Activated T-helper 1 cell treated with Interleukin-2 at 50 U/mL for 16 hours (primary cell): ENCODE measurements around the gene LPP.

Experiments
- DNase-seq: peaks from one replicate; pipeline ENCODE4 v3.0.0-alpha.2; 2020; ENCODE audit warnings: low read depth

LPP gene

DNA sequence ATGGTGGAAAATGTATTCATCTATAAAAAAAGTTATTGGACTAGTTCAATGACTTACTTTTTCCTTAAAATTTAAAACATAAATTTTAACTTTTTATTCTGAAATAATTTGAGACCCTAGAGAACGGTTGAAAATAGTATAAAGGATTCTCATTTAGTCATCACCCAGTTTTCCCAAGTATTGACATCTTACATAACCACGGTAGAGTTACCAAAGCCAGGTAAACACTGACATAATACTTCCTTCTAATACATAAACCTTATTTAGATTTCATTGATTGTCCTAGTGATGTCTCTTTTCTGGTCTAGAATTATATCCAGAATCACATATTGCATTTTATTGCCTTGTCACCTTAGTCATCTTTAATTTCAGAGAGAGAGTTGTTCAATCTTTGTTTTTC is 319.1 kb downstream of the LPP start:
- DNase-seq = no peak

DNA sequence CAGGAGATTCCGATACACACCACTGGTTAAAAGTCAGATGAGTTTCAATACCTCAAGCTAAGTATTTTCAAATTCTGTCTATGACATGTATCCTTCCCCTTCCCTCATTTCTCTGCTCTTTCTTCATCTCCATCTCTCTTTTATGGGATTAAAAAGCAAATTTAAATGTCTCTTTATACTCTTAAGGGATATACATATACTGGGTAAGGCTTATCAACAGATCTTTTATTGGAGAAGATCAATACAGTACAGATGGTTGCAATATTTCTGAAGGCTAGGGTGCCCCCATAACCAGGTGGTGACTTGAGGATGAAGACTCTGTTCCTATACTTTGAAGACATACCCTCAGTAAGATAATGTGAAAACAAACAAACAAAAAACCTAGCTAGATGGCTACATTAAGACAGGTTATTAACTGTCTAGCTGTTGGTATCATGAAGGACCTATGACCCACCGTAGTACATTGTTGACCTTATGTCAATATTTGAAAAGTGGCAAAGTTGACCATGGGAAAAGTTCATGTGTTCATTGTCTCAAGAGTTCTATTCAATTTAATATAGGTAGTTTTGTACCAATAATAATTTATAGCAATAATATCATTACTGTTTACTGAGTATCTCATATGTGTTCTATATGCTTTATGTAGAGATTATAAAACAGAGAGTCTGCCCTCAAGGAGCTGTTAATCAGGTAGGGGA is 319.8 kb downstream of the LPP start:
- DNase-seq = no peak

DNA sequence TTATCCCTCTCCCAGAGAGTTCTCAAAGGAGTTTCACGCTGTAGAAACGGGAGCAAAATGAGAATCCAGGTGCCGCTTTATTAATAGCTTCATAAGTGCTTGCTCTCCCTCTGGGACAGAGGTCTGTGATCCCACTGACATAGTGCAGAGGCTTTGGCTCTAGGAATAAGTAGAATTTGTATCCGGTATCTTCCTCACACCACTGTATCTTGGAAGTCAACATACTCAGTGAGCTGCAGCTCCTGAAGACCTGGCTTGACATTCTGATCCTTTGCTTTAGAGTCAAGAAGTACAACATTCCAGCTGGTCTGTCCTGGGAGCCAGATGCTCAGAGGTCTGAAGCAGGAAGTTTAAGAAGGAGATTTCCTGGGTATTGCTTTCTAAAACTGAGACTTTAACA is 323.0 kb downstream of the LPP start:
- no peak for DNase-seq

DNA sequence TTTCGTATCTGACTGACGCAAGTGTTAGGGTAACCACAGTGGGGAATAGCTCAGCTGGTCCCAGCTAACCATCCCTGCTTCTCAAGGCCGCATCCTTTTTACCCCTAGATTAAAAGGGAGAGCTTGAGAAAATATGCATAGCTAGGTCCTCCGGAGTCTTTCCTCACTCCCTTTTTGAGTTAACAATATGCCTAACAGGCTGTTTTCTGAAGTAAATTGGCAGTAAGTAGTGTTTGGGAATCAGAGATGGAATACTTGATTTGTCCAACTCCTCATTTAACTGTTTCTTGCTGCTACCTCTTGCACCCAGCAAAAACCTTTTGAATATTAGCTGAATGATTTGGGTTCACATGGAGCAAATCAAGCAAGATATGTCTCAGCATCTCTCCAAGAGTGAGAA is 326.1 kb downstream of the LPP start:
- DNase-seq = no peak

DNA sequence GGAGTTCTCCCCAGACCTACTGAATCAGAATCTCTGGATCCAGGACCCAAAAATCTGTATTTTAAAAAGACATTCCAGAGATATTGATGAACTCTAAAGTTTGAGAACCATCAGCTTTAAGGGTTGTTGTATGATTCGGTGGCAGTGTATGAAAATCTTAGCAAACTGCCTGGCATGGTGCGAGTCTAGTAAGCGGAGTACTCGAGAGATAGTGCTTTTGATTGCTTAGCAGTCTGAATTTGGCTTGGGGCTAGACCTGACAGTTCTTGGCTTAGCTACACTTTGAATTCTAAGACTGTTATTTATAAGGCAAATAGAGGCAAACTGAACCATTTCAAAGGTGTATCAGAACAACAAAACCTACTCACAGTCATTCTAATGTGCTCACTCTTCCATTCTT is 329.0 kb downstream of the LPP start:
- DNase-seq = no peak

DNA sequence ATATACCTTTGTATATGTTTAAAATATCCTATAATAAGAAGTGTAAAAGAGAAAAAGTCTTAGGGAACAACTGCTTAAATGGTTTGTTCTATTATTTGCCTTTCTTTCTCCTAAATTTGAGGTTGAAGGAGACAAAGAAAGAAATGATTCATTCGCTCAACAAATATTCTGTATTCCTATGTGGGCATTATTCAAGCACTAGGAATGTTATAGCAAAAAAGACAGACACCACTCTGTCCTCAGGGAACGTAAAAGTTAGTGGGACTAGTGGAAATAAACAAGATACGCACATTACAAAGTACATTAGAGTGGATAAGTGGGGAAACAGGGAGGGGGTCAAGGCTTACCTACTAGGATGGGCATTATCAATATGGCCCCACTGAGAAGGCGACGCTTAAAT is 332.2 kb downstream of the LPP start:
- DNase-seq = no peak

DNA sequence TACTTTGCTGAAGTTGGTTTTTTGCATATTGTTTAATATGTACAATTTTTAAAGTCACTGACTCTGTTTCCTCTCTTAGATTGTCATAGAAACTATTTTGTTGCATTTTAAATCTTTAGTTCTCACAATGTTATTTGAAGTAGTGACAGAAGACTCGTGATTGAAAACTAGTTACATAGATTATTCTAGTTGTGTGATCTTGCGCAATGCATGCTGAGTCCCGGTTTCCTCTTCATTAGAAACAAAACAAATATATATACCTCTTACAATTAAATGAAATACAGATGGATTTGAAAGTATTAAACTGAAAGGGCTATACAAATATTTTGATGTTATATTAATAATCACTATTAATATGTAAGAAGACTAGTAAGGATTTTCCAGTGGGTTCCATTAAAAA is 333.0 kb downstream of the LPP start:
- DNase-seq = no peak

DNA sequence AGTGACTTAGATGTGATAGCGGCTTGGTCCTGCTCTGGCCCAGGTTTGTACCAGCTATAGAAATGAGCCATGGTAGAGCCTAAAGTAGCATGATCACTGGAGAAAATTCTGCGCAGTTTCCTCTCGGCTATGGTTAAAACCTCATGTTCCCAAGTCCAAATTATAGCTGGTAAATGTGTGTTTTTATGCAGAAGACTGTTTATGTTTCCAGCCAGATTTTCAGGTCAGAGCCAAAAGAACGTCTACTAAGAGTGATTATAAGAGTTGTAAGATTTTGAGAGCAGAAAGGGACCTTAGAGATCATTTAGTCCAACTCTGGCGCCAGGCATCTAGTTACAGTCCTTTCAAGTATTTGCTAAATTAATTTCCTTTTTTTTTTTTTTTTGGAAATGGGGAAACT is 333.7 kb downstream of the LPP start:
- no peak for DNase-seq

DNA sequence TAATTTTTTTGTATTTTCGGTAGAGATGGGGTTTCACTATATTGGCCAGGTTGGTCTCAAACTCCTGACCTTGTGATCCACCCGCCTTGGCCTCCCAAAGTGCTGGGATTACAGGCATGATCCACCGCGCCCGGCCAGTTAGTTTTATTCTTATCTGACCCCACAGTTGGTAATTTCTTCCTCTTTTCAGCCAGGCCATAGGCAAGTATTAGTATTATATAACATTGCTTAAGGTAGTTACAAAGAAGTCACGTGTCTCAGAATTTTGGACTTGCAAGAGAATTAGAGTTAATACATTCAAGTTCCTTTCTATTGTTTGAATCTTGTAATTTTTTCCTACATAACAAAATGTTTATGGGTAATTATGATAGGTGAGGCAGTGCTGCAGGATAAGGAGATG is 334.8 kb downstream of the LPP start:
- DNase-seq = no peak

DNA sequence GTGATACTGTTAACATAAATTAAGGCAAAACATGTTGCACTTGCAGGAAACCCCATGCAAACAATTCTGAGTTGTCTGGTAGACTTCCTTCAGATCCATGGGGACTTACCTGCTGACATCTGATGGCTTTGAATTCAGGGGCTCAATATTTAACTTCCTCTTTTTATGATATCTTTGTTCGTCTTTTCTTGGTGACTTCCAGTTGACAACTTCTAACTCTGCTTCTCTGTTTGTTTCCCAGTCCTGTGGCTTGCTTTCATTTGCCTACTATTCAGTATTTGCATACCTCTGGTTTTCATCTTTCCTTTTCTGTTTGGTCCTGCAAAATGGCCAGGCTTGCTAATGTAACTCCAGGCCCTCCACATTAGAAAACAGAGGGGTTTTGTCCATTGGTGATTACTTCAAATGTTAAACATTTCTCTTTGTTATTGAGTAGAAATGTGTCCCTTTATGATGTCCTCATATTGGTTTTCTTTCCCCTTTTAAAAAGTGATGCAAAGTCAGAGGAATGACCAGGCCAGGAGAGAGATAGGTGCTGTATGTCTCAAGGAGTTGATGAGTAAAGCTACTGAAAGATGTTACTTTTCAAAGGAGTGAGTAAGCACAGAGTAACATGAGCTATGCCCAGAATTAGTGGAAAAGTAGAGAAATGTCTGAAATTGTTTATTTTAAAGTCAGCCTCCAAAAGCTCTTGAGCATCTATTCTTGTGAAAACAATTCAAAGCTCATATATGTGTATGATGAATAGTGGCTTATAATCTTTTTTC is 335.9 kb downstream of the LPP start:
- no peak for DNase-seq

DNA sequence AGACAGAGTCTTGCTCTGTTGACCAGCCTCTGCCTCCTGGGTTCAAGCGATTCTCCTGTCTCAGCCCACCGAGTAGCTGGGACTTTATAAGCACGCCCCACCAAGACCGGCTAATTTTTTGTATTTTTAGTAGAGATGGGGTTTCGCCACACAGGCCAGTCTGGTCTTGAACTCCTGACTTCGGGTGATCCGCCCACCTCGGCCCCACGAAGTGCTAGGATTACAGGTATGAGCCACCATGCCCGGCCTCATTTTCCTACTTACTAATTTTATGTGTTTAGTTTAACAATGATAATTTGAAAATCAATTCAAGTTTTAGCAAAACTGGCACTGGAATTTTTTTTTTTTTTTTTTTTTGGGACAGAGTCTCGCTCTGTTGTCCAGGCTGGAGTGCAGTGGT is 336.5 kb downstream of the LPP start:
- DNase-seq = no peak

DNA sequence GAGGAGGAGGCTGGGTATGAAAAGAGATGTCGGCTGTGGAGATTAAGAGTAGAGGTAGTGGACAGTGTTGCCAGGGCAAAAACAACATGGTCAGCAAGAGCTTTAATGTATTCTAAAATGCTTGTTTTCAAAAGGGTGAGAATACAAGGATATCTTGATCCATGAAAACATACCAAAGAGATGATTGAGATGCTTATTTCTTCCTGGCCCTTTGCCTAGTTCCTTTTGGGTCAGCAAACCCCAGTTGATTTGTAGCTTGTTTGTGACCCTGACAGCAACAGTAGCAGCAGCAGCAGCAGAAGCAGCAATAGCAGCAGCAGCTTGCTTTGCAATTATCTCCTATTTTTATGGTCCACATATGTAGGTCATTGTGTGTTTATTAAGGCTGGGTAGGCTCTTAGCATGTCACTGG is 337.3 kb downstream of the LPP start:
- DNase-seq = no peak

DNA sequence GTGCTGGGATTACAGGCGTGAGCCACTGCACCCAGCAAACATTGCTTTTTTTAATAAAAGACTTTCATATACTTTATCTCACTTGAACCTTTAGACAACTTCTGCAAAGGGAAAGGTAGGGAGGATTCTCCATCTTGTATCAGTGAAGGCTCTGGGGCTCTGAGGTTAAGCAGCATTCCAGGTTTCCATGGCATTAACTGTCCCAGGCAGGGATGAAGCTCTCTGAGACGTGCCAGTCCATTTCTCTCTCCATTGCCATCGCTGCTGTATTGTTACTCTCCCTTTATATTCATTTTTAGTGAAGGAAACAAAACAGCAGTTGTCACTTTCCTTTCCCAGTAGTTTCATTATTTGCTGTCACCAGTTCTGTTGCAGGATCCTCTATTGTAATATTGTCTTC is 342.4 kb downstream of the LPP start:
- no peak for DNase-seq

DNA sequence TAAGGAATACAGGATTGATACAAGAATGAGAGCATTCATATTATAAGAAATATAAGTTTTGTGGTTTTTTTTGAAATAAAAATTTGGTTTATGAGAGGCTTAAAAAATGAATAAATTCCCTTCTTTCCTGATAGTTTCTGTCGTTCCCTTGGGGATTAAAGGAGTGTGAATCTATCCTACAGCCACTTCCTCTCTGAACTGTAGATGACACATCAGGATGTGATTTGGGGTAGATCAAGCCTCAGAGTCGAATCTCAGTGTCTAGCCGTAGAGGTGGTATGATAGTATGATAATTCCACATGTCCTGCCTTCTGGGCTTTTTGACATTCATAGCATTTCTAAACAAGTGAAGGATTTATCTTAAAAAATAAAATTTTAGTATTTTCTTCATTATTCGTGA is 343.1 kb downstream of the LPP start:
- no peak for DNase-seq

DNA sequence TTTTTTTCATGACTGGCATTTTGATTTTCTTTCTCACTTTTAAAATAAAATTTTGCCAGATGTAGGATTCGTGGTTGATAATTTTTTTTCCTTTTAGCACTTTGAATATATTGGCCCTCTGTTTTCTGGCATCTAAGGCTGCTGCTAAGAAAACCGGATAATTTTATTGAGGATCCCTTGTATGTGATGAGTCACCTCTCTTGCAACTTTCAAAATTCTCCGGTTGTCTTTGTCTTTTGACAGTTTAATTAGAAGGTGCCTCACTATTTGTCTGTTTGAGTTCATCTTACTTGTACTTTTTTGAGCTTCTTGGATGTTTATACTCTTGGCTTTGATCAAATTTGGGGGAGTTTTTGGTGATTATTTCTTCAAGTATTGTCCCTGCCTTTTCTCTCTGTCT is 349.7 kb downstream of the LPP start:
- DNase-seq = no peak

DNA sequence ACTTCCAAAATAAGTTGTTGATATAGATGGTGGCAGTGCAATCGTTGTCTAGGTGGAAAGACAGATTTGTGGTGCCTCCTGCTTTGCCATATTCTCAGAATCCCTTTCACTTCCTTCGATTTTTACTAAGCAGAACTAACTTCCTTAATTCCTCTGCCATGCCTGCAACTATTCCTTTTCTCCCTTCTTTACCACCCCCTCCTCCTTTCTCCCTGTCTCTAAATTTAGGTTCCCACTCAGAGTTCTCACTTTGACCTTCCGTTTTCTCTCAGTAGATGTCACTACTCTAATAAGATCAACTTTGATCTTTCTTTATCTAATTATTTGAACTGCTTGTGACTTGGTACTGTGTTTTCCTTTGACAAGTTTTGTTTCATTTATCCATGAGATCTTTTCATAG is 351.2 kb downstream of the LPP start:
- no peak for DNase-seq

DNA sequence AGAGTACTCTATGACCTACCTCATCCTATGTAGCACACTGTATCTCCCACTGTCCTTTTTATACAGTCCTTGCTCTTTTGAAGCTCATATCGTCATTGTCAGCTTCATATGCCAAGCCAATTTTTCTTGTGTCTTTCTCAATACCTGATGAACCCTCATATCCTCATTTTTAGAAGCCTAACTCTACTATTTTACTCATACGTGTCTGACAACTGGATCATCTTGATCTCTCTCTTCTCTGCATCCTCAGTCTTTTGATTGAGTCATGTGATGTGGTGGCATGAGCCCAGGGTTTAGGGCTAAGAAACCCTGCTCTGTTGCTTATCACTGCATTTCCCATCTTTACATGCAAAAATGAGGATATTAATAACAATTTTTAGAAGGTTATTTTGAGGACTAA is 352.0 kb downstream of the LPP start:
- DNase-seq = no peak

DNA sequence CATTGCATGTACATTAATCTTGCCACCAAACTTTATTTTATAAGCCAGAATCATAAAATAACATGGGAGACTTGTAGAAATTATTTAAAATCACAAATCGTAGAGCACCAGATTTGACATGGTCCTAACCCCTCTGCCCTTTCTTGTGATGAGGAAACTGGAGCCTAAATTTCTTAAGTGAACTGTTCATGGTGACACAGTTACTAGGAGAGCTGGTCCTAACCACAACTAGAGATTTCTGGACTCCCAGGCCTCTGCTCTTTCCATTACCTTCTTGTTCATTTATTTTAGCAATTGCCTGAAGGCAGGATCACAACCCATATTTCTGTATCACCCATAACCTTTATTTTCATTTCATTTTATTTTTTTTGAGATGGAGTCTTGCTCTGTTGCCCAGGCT is 352.5 kb downstream of the LPP start:
- DNase-seq = no peak

DNA sequence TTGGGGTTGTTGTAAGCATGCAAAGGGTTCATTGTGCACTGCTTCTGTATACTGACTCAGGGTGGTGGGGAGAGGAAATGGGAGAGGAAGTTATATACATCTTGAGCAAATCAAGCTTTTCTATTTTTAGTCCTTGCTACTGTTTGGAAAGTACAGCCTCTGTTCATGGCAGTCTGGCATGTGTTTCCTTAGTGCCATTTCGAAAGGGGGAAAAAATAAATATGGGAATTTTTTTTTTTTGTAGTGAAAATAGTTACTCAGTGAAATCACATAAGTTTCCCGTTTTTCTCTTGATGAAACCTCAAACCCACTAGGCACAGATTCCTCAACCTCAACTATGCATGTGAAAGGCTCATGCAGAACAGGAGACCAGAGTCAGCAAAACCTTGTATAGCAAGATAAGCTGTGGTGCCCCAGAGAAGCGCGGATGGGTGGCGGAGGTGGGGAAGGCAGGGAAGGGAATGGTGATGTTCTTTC is 353.3 kb downstream of the LPP start:
- no peak for DNase-seq

DNA sequence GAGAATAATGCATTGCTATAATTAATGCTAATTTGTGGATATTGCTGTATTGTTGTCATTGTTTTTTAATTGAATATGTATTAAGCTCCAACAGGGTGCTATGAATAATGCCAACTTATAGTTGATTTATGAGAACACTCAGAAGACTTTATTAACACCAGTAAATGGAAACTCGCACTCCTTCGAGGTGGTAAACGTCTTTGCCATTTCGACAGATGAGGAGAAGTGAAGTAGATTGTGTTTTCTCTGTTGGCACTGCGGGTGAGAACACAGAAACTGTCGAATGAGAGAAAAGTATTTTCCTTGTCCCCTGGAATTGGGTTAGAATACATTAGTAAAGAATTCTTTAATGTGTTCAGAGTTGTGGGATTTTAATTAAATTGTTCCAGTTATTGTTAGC is 354.5 kb downstream of the LPP start:
- DNase-seq = no peak

DNA sequence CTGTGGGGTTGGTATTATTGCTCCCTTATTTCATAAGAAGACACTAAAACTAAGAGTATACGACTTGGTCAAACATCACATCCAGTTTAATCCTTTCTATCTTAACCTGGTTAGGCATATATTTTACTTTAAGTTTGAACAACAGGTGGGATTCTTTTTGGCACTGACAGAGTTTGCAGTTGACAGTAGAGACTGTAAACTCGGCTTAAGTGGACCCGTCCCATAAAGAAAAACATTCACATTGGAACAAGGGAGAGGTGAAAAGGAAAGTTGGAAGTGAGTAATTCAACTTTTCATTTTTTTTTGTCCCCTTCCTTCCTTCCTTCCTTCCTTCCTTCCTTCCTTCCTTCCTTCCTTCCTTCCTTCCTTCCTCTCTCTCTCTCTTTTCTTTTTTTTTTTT is 355.4 kb downstream of the LPP start:
- no peak for DNase-seq

DNA sequence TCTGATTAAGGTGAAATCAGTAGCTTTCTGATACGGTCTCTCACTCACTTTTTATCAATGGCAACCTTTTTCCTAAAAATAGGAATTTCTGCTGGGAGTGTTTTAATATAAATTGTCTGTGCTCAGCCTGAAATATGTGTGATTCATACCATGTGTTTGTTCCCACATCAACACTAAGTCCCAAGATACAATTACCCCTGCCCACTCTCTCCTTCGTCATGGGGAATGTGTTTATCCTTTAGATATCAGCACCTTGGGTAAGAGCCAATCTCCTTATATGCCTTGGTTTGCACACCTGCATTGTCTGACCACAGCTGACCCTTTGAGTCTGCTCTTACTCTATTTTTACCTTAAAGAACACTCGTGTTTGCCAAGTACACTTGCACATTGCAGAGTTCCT is 356.4 kb downstream of the LPP start:
- DNase-seq = no peak

DNA sequence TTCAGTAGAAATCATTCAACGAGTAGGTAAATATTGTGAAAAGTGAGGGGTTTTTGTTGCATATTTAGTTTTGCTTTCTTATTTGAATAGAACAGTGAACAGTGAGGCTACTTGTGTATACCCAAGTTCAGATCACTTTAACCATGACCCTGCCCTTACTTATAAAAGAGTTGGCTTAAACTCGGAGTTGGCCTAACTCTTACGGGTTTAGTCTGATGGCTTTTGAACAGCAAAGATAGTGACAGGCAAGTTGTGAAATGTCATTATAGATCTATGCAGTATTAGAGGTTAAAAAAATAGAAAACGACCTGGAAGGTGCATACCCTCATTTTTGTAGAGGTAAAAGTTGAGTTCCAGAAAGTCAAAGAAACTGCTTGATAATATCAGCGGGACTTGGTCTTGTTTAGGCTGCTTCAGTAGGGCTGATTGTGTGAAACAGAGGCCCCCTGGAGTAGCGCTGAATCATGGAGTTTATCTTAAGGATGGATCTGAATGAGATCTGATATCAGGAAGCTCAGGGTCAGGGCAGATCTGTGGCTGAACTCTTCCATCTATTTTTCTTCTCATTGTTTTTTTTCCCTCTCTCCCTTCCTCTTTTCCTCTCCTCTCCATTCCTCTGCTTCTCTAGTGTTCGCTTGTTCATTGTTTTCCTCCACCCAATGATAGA is 359.8 kb downstream of the LPP start:
- DNase-seq = no peak
